ENCODE results near the gene NKAIN4.

DNA sequence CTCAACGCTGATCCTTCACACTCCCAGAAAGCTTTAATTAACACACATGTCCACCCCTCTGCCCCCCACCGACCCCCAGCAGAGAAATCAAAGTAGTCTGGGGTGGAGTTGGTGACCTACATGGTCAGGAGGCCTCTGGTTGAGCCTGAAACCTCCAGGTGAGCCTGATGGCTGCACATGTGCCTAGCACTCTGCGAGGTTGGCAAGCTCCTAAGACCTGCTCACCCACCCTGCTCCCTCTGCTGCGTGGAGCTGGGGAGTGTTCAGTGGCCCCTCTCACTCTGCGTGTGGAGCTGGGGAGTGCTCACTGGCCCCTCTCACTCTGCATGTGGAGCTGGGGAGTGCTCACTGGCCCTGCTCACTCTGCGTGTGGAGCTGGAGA lies 30.4 kb downstream of the NKAIN4 start:
- TF ChIP-seq, protein P1, sequence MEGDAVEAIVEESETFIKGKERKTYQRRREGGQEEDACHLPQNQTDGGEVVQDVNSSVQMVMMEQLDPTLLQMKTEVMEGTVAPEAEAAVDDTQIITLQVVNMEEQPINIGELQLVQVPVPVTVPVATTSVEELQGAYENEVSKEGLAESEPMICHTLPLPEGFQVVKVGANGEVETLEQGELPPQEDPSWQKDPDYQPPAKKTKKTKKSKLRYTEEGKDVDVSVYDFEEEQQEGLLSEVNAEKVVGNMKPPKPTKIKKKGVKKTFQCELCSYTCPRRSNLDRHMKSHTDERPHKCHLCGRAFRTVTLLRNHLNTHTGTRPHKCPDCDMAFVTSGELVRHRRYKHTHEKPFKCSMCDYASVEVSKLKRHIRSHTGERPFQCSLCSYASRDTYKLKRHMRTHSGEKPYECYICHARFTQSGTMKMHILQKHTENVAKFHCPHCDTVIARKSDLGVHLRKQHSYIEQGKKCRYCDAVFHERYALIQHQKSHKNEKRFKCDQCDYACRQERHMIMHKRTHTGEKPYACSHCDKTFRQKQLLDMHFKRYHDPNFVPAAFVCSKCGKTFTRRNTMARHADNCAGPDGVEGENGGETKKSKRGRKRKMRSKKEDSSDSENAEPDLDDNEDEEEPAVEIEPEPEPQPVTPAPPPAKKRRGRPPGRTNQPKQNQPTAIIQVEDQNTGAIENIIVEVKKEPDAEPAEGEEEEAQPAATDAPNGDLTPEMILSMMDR (IDR thresholded peaks at IDR 0.05; ENCODE audit: low read depth, low read length, poor library complexity, severe bottlenecking), result no peak
- no peak for TF ChIP-seq EZH2phosphoT487 (IDR thresholded peaks at IDR 0.05; ENCODE audit: borderline replicate concordance, low read length)

Measured in DOHH2 (cell line).